WI38 (cell line): ENCODE results near the gene ATG12.
"Not testable (repeated sequence)": the region's sequence is repeated elsewhere in the genome, so short reads cannot be mapped to it uniquely, and the experiment has no call there.

Source experiments
- H3K4me3 ChIP-seq: 2 replicates; pipeline ENCODE4 v1.5.1; 2011; ENCODE audit warnings: low read depth, mild to moderate bottlenecking, control low read depth, low read length
- TF ChIP-seq, protein P1 (sequence below): IDR thresholded peaks from 2 replicates; pipeline ENCODE4 v1.5.1; 2012; ENCODE audit warnings: low read depth, mild to moderate bottlenecking, control low read depth, low read length

The ATG12 gene

DNA sequence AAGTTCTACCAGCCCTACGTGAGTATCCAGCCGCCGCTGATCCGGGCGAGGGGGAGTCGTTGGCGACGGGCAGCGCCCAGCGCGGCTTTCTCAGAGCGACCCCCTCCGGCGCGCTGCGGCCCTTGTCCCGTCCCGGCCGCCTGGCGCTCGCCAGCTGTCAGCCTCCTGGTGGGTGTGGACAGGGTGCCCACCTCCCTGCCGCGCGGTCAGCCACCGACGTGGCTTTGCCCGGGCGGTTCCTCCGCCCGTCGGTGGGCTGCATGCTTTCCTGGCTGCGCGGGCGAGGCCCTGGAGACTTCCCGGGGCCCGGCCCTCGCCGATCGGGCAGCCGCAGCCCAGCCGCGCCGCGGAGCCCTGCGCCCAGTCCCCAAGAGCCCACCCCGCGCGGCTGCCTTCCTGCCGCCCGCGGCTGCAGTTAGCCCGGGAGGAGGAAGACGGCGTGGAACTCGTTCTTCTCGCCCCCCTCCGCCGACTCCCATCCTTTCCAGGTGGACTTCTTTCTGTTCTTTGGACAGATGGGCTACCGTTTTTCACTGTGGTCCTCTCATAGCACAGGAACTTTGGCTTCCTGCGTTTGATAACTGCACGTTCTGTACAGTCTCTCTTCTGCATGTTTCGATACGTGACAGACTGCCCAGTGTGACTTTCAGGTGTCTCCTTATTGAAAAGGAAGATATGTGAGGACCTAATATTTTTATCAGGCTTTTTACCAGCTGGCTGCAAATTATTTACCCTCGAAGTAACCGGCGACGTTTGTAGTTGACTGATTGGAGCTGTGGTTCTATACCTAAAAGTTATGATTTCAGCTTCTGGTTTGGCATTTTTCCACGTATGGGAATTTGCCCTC is 947 bp upstream of the ATG12 start:
- peak overlapping the region; percentile 91 for H3K4me3 ChIP-seq
- TF ChIP-seq, protein P1, sequence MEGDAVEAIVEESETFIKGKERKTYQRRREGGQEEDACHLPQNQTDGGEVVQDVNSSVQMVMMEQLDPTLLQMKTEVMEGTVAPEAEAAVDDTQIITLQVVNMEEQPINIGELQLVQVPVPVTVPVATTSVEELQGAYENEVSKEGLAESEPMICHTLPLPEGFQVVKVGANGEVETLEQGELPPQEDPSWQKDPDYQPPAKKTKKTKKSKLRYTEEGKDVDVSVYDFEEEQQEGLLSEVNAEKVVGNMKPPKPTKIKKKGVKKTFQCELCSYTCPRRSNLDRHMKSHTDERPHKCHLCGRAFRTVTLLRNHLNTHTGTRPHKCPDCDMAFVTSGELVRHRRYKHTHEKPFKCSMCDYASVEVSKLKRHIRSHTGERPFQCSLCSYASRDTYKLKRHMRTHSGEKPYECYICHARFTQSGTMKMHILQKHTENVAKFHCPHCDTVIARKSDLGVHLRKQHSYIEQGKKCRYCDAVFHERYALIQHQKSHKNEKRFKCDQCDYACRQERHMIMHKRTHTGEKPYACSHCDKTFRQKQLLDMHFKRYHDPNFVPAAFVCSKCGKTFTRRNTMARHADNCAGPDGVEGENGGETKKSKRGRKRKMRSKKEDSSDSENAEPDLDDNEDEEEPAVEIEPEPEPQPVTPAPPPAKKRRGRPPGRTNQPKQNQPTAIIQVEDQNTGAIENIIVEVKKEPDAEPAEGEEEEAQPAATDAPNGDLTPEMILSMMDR = no peak

DNA sequence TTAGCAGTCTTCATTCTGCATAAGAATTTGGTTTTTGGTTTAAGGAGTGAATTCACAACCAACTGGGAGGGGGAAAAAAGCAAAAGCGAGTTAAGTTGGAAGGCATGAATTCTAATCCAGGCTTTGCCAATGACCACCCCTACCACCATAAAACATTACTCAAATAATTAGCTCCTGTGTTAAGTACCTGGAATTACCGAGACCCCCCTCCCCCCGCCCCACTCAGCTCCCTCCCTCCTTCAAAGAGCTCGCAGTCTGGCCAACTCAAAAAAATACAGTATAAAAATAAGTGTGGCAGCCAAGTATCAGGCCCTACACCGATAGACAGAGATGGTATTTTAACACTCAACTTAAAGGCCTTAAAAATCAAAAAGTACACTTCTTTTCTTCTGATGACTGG is 492 bp downstream of the ATG12 start:
- peak overlapping the region; percentile 91 for H3K4me3 ChIP-seq

DNA sequence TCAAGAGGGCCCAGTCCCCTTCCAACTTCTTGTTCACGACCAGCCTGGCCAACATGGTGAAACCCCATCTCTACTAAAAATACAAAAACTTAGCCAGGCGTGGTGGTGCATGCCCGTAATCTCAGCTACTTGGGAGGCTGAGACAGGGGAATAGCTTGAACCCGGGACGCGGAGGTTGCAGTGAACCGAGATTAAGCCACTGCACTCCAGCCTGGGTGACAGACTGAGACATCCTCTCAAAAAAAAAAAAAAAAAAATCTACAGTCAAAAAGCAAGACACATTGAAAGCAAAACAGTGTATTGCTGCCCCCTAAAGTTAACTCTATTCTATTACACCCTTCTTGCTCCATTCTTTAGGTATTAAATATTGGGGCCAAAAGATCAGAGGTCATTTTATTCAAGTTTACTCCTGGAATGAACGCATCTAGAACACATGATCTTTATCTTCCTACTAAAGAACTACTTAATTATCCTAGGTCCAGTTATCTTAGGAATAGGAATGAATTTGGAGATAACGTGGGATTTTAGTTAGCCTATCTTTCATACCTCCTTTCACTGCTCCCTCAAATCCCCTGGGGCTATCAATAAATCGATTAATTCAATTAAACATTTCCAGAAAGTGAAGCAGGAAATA is 2.4 kb downstream of the ATG12 start:
- TF ChIP-seq, protein P1 = peak; percentile 16; the same call in 1 of the 2 replicates
- 0 out of 2 replicates have a peak overlapping the region, but pooled peaks have one; percentile 9 for H3K4me3 ChIP-seq

More for the DNA sequence above, 492 bp downstream of the ATG12 start:
- TF ChIP-seq, protein P1 = no peak

DNA sequence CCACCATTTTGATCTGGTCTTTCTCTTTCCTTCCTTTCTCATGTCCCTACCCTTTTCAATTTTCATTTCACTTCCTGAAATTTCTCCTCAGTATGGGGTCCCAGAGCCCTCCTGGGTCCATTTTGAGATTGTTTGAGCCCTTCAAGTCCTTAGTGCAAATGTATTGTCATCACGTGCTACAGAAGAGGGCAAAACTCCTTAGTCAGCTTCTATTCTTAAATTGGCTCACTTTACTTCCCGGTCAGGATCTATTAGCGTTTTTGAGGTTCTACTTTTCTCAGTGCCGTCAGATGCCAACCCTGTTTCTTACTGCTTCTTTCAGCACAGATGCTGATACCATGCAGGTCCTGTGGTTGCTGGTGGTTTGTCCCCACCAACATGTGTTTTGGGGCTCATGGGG is 5.9 kb downstream of the ATG12 start:
- TF ChIP-seq, protein P1 = no peak
- no peak overlapping the region for H3K4me3 ChIP-seq

DNA sequence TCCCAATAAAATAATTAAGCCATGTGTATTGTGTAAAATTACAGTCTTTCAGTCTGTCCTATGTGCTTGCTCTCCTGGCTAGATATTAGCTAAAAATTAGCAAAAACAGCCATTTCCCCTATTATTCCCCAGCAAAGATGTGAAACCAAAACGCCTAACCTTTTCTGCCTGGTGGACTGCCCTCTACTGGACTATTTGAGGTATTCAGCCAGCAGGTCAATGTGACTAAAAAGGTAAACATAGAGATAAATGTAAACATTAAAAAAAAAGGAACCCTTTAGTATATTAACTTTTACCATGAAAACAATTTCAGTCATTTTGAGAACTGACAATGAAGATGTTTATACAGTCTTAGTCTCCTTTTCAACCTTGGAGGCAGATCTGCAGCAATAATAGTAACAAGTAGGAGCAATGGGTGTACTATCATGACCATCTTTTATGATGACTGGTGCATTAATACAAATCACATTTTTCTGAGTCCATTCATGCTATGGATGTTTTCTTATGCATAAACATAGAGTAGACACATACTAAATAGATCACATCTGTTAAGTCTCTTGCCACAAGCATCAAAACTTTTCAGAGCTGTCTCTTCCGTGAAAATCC is 10.1 kb downstream of the ATG12 start:
- TF ChIP-seq, protein P1 = peak; percentile 72
- H3K4me3 ChIP-seq = no peak overlapping the region

DNA sequence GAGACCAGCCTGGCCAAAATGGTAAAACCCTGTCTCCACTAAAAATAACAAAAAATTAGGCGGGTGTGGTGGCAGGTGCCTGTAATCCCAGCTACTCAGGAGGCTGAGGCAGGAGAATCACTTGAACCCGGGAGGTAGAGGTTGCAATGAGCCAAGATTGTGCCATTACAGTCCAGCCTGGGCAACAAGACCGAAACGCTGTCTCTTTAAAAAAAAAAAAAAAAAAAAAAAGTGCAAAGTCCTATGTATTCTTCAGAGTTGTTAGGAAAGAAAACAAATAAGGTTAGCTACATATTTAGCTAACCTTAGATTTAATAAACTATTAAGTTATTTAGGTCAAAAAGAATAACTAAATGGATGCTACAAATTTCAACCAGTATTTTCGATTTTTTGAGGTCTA is 11.5 kb downstream of the ATG12 start:
- TF ChIP-seq, protein P1 = no peak
- no peak overlapping the region for H3K4me3 ChIP-seq

DNA sequence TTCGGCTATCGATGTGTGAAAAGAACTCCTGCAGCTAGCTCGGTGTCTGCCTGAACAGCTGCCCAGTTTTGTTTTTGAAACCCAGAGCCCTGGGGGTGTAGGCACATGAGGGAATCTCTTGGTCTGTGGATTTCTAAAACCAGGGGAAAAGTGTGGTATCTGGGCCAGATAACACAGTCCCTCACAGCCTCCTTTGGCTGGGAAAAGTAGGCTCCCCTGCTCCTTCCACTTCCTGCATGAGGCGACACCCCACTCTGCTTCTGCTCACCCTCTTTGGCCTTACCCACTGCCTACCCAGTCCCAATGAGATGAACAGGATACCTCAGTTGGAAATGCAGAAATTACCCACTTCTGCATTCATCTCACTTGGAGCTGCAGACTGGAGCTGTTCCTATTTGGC is 15.4 kb downstream of the ATG12 start:
- H3K4me3 ChIP-seq = no peak overlapping the region
- TF ChIP-seq, protein P1 = no peak

DNA sequence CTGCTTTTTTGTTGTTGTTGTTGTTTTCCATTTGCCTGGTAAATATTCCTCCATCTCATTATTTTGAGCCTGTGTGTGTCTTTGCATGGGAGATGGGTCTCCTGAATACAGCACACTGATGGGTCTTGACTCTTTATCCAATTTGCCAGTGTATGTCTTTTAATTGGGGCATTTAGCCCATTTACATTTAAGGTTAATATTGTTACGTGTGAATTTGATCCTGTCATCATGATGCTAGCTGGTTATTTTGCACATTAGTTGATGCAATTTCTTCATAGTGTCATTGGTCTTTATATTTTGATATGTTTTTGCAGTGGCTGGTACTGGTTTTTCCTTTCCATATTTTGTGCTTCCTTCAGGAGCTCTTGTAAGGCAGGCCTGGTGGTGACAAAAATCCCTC is 16.4 kb downstream of the ATG12 start:
- H3K4me3 ChIP-seq = not testable (repeated sequence)
